ENCODE measurements around the gene ZNF143.

- TF ChIP-seq CTCF (conservative IDR thresholded peaks at IDR 0.05; ENCODE audit: low read depth, low read length) (no peak), MAFK (IDR thresholded peaks at IDR 0.05; ENCODE audit: low read depth, low read length) (no peak)
Observed at GRCh38 chr11:9562716-9563115, 101.9 kb downstream of the ZNF143 start.
